H1 (cell line): ENCODE data around the gene SAMD15. TPM values are rescaled to one million over a fixed set of nuclear protein-coding genes. Genes with fewer than 3 reads are reported as not detected.

Experiments used
- BACH1 ChIP-seq: IDR thresholded peaks from 2 replicates; pipeline ENCODE4 v1.6.1; 2012; ENCODE audit warnings: low read length, improper control_type of control experiment
- POLR2A ChIP-seq, 2 experiments: IDR thresholded peaks; 1 replicate in 1 of 2; 2 replicates in 1 of 2; pipeline ENCODE4 v1.6.1; 2011; ENCODE audit warnings: low read depth in 2 of 2, low read length in 2 of 2, mild to moderate bottlenecking in 2 of 2; ENCODE audit errors: control extremely low read depth in 1 of 2
- SIRT6 ChIP-seq: IDR thresholded peaks from one replicate; pipeline ENCODE4 v1.7.1; 2012; ENCODE audit warnings: low read length, inconsistent platforms
- polyA plus RNA-seq, 7 experiments: library from polyadenylated mRNA; depleted of rRNA in 3 of 7; stranded (reverse) in 5 of 7; unstranded in 2 of 7; fragments of >200 nt in 5 of 7; fragments of 200-250 nt in 2 of 7; gene quantifications; 1 replicate in 5 of 7; 2 replicates in 1 of 7; 4 replicates in 1 of 7; pipeline versions ENCODE4 v1.2.1 to v1.2.3, GENCODE V29; 2011 to 2013; ENCODE audit warnings: missing spikeins in 2 of 7, mixed read lengths in 2 of 7
- total RNA-seq: library from RNA; stranded (reverse); fragmentation: NEBNext Ultra II Directional; extraction: Animal tissue kit (Norgen Biotek cat#: 25700); gene quantifications from 2 replicates; pipeline ENCODE4 v1.2.1, GENCODE V29; 2021
- TF ChIP-seq, protein P1 (sequence below): IDR thresholded peaks from 2 replicates; pipeline ENCODE4 v1.6.1; 2012; ENCODE audit warnings: inconsistent platforms

Gene SAMD15
- total and polyA plus RNA-seq, 2 of the 8 experiments (the other 6 are each of a cell fraction or from before 2014, with no cell fraction given), result 0.17 to 1.0 TPM

DNA sequence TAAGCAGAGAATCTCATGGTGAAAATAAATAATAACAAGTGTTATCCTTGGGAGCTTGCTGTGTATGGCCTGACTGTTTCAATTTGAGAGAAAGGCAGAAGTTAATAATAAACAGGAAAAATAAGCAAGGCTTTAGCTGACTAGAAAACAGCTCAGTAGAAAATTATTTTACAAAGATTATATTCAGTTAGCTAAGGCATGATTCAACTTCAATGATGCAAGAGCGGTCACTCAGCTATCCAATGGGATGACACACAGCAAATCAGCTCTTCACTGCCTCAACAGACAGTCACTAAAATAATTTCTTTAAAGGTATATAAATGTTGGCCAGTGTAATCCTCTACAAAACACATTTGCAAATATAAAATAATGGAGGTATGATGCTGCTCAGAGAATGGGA, 37.8 kb upstream of the SAMD15 start (continued):
- TF ChIP-seq SIRT6 (no peak), POLR2A (IDR thresholded peaks at IDR 0.05; ENCODE audit: control extremely low read depth in 1 of 2, low read depth in 2 of 2, low read length in 2 of 2) (no peak), BACH1 (no peak)
- TF ChIP-seq, protein P1, sequence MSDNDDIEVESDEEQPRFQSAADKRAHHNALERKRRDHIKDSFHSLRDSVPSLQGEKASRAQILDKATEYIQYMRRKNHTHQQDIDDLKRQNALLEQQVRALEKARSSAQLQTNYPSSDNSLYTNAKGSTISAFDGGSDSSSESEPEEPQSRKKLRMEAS, result no peak
